Caki2 (cell line): Measurements from ENCODE around the gene OR6S1. TPM values are rescaled to one million over a fixed set of nuclear protein-coding genes. Genes with fewer than 3 reads are reported as not detected.
A peak's percentile ranks its signal among the peaks of the same experiment; 100 is the strongest.
"Not testable (repeated sequence)": the region's sequence is repeated elsewhere in the genome, so short reads cannot be mapped to it uniquely, and the experiment has no call there.

ENCODE experiments used
- DNase-seq: peaks from one replicate; pipeline ENCODE4 v3.0.0-alpha.2; 2015; ENCODE audit warnings: low read depth
- in situ Hi-C: cut with HindIII; loops from 2 replicates; pipeline ENCODE4 v1.10.0; 2016; ENCODE audit warnings: low sequenced_read_pairs, low pct_unique_long_range_greater_than_20kb, mixed read lengths
- total RNA-seq: library from RNA; depleted of rRNA; stranded (reverse); fragments of >200 nt; shearing (Covaris generic); gene quantifications from 2 replicates; pipeline ENCODE4 v1.2.3, GENCODE V29; 2014; ENCODE audit warnings: low replicate concordance

Gene OR6S1
- total RNA-seq, 1 experiment from 2014 or later: not detected

GRCh38 chr14:20642755-20643154, 1.3 kb upstream of the OR6S1 start:
- in situ Hi-C loops: not testable (repeated sequence)

DNA sequence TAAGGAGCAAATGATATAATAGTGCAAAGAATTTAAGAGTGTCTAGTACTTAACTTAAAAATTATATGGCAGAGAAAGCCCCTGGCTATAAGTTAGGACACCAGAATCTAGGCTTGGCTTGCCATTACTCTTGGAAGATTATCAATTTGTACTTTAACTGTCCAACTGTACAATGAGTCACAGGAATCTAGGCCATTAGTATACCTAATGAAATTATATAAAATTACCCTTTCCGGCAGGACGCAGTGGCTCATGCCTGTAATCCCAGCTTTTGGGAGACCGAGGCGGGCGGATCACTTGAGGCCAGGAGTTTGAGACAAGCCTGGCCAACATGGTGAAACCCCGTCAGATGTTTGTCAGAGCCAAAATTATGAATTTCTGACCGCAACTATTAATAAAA, 691 bp upstream of the OR6S1 start:
- DNase-seq: no peak
- in situ Hi-C loops: no loop called here

More at GRCh38 chr14:20642755-20643154, 1.3 kb upstream of the OR6S1 start:
- DNase-seq: not testable (repeated sequence)

DNA sequence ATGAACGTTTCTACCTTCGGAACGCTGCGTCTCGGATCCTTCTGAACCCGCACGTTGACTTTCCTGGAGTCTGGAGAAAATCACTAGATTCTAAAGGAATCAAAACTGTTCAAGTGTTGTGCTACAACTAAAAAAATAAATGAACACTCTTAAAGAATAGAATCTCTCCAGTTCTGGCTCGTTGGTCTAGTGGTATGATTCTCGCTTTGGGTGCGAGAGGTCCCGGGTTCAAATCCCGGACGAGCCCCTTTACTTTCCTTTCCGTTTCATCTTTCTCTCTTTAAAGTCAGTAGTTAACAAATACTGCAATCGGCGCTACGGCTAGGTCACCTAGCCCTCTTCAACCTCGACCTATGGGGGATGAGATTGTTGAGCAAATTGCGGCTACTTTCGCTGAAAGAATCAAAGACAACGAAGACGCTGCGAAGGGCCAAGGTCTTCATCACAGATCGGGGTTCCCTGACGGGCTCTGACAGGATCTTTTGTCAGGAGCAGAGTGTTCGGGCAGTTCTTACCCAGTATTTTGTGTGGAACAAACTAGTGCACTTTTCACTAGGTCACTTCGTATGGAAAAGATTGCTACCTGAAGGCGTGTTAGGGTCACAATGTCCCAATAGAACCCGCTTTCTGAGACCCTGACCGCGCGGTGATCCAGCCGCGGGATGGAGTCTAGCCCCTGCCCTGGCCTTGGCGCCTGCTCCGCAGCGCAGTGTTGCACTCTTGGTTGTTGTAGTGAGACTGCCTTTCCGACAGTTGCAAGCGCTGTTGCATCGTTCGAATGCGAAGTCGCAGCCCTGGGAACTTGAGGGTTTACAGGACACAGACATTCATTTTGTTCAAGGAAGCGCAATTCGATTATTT, 8.4 kb downstream of the OR6S1 start:
- DNase-seq: peak; percentile 83
- in situ Hi-C loops: no loop called here

GRCh38 chr14:20632448-20632830, 9.1 kb downstream of the OR6S1 start:
- DNase-seq: no peak
- in situ Hi-C loops: no loop called here

GRCh38 chr14:20631880-20632389, 9.6 kb downstream of the OR6S1 start:
- DNase-seq: peak; percentile 71
- in situ Hi-C loops: no loop called here

GRCh38 chr14:20631023-20631879, 10.2 kb downstream of the OR6S1 start:
- DNase-seq: peak; percentile 61
- in situ Hi-C loops: no loop called here

DNA sequence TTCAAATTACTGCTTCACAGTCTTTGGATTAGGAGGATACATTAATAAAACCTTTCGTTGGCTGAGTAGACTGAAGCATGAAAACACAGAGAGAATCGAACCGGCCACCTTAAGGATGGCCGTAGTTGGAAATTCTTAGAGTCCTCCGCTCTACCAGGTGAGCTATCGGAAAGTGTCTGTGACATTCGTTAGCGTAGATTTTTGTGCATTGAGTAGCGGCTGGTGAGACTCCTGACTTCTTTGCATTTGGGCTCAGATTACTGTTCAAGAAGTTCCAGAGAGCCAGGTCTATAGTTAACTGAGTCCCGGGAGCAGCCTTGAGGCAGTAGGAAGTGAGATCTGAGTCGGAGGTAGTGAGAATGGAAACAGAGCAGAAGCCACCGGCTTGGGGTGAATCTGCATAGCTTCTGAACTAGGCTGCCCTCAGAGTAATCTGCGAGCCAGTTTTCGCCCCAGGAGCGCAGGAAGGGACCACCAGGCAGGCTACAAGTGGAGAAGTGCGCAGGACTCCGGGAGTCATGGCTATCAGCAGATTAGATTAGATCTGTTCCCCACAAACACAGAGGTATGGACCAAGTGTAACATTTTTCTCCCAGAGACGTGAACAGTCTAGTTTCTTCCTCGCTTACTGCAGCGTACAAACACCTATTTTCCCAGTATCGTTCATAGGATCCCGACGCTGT, 11.0 kb downstream of the OR6S1 start:
- DNase-seq: peak; percentile 72
- in situ Hi-C loops: no loop called here

DNA sequence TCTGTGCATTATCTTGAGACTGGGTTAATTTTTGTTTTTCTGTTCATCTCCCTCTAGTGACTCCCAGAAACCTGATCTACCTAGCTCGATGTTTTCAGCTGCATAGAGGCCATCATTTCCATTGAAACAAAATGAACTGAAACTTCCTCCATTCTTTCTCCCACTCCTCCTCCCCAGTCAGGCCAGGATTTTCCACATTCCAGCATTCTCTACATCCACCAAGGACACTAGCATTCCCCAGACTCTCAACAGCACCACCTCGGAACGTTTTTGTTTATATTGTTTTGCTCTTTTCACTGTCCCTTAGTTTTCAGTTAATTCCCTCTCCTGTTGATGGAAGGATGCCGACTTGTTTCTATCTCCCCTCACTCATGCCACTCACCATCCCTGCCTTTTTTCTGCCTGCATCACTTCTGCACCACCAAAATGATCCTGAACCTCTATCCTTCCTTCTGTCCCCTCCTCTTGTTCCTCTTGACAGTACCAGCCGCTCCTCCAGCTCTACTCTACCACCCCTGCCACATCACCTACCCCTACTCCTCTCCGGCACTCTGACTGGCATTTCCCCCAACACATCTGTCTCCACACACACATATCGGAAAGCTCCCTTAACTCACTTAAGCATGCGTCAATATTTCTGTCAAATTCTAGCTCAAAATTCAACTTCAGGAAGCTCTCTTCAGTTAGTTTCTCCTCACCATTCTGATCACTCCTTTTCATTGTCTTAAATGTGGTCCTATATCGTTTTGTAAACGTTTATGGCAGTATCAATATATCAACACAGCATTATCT, 13.2 kb downstream of the OR6S1 start:
- no peak for DNase-seq
- in situ Hi-C loops: no loop called here

DNA sequence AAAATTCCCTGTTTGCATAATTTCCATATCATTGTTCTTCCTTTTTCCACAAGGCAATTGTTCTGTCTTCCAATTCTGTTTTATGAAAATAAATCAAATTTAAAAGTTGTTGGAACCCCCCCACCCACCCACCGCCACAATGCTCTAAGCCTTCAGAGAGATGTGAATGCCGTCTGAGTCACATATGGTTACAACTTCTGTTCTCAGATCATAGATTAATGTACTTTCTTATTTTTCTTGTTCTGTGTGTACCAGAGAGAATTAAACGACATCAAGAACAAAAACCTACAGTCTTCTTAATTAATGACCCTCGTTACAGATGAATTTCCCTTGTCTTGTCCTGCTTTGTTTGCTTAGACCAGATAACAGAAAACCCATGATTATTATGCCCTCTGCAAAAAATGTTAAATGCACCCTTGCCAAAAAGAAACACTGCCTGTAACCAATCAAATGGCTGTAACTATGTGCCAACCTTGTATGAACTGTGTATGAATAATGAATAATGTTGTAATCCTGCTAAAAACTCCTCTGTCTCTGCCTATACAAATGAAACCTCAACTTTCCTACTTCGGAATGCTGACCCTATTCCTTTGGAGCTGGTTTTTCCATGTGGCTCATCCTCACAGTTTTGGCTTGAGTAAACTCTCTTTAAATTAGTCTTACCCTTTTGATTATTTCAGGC, 14.0 kb downstream of the OR6S1 start:
- DNase-seq: no peak
- in situ Hi-C loops: no loop called here

- no peak for DNase-seq
- in situ Hi-C loops: no loop called here
Measured at GRCh38 chr14:20626274-20626673, 15.2 kb downstream of the OR6S1 start.

DNA sequence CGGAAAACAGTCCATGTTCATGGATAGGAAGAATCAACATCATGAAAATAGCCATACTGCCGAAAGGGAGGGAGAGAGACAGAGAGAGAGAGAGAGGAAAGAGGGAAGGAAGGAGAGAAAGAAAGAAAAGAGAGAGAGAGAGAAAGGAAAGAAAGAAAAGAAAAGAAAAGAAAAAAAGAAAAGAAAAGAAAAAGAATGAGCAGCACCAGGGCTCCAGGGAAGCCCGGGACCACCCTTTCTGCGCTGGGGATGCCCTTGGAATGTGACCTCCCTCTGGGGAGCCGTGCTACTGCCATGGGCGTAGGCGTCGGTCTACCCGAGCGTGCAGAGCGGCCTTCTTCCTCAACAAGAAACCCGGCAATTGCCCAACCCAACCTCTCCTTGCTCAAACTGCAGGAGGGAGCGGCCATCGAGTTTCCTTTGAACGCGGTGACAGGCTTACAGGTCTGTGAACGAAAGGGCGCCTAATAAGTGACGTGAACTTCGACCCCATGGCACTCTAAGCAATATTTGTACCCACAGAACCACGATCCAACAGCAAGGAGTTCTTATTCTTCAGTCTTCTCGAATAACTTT, 16.9 kb downstream of the OR6S1 start:
- in situ Hi-C loops: no loop called here
- peak; percentile 65 for DNase-seq

DNA sequence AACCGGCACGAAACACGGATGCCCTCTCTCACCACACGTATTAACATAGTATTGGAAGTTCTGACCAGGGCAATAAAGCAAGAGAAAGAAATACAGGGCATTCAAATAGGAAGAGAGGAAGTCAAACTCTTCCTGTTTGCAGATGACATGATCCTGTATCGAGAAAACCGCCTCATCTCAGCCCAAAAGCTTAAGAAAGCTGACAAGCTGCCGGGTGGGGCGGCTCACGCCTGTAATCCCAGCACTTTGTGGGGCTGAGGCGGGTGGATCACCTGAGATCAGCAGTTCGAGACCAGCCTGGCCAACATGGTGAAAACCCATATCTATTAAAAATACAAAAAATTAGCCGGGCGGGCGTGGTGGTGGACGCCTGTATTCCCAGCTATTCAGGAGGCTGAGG, 17.7 kb downstream of the OR6S1 start:
- in situ Hi-C loops: no loop called here
- no peak for DNase-seq

GRCh38 chr14:20622816-20623291, 18.6 kb downstream of the OR6S1 start:
- in situ Hi-C loops: no loop called here
- DNase-seq: no peak

- DNase-seq: no peak
- in situ Hi-C loops: no loop called here
Measured at GRCh38 chr14:20620798-20621478, 20.6 kb downstream of the OR6S1 start.

DNA sequence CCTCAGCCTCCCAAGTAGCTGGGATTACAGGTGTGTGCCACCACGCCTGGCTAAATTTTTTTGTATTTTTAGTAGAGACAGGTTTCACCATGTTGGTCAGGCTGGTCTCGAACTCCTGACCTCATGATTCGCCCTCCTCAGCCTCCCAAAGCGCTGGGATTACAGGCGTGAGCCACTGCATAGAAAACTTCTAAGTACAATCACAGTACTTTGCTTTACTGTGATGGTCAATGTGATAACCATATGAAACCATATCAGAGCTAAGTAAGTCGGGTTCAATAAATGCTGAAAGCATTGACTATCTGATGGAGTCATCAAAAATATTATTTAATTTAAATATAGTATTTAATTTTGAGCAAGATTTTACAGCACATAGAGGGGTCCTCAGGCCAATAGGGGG, 21.8 kb downstream of the OR6S1 start:
- in situ Hi-C loops, DNase-seq: not testable (repeated sequence)

DNA sequence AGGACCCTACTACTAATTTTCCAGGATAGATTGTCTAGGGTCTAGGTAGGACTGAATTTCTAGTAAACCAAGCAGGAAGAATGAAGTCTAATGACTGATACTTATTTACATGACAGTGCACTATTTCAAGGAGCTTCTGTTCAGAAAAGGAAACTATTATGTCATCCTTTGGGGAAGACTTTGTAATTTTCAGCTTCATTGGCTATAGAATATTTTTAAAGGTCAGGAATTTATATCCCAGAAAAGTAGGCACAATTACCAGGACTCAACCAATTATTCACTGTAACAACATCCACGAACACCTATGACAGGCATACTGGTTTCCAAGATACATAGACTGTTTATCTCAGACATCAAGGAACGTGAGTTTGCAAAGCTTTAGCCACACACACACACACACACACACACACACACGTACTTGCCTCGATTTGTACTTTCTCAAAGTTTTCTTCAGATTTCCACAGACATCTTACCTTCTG, 23.2 kb downstream of the OR6S1 start:
- in situ Hi-C loops: no loop called here
- DNase-seq: peak; percentile 78
